HepG2 (cell line): ENCODE measurements around the gene PRSS8. TPM values are rescaled to one million over a fixed set of nuclear protein-coding genes. Genes with fewer than 3 reads are reported as not detected.

Experiments
- ELF4 ChIP-seq: sonication (generic); formaldehyde crosslinking; IDR thresholded peaks from 2 replicates; pipeline ENCODE4 v1.5.0; 2020; ENCODE audit warnings: missing genetic modification reagents, mild to moderate bottlenecking, moderate library complexity, borderline replicate concordance
- HDAC1 ChIP-seq: sonication (generic); formaldehyde crosslinking; IDR thresholded peaks from 2 replicates; pipeline ENCODE4 v1.5.1; 2020; ENCODE audit warnings: mild to moderate bottlenecking, missing genetic modification reagents
- HES4 ChIP-seq: sonication (generic); formaldehyde crosslinking; IDR thresholded peaks from 2 replicates; pipeline ENCODE4 v1.9.0; 2021; ENCODE audit warnings: mild to moderate bottlenecking, missing genetic modification reagents, borderline replicate concordance
- HNRNPL ChIP-seq: fragments of 200-400 bp; formaldehyde crosslinking; IDR thresholded peaks from 2 replicates; pipeline ENCODE4 v1.6.1; 2017; ENCODE audit warnings: mild to moderate bottlenecking, low read depth, low read length
- KLF6 ChIP-seq: IDR thresholded peaks from 2 replicates; pipeline ENCODE4 v1.8.0; 2016; ENCODE audit warnings: missing biosample characterization, missing genetic modification reagents
- MAFG ChIP-seq: sonication (generic); formaldehyde crosslinking; IDR thresholded peaks from 2 replicates; pipeline ENCODE4 v1.5.1; 2020; ENCODE audit warnings: mild to moderate bottlenecking, missing genetic modification reagents
- MEF2D ChIP-seq: sonication (generic); formaldehyde crosslinking; IDR thresholded peaks from 2 replicates; pipeline ENCODE4 v1.5.1; 2020; ENCODE audit warnings: mild to moderate bottlenecking, missing genetic modification reagents
- NR2F6 ChIP-seq, 2 experiments: IDR thresholded peaks; 2 replicates each; pipeline ENCODE4 v1.6.1; 2016; ENCODE audit warnings: antibody characterized with exemption in 1 of 2, mild to moderate bottlenecking in 1 of 2
- PPARG ChIP-seq: conservative IDR thresholded peaks from 2 replicates; pipeline ENCODE4 v1.6.1; 2016; ENCODE audit warnings: missing biosample characterization, missing genetic modification reagents
- TBX3 ChIP-seq: fragments of 450-650 bp; IDR thresholded peaks from 2 replicates; pipeline ENCODE4 v1.6.1; 2017; ENCODE audit warnings: antibody characterized with exemption, mild to moderate bottlenecking, inconsistent platforms, borderline replicate concordance
- ZNF343 ChIP-seq: sonication (generic); formaldehyde crosslinking; IDR thresholded peaks from 2 replicates; pipeline ENCODE4 v1.4.0; 2020; ENCODE audit warnings: mild to moderate bottlenecking, missing genetic modification reagents
- ZNF350 ChIP-seq: sonication (generic); formaldehyde crosslinking; IDR thresholded peaks from 2 replicates; pipeline ENCODE4 v1.4.0; 2020; ENCODE audit warnings: mild to moderate bottlenecking, low read depth, missing genetic modification reagents, borderline replicate concordance
- ZNF572 ChIP-seq: sonication (generic); formaldehyde crosslinking; IDR thresholded peaks from 2 replicates; pipeline ENCODE4 v1.5.1; 2020; ENCODE audit warnings: mild to moderate bottlenecking, missing genetic modification reagents
- ZNF724P ChIP-seq: sonication (generic); formaldehyde crosslinking; IDR thresholded peaks from 2 replicates; pipeline ENCODE4 v1.8.0; 2022; ENCODE audit warnings: missing genetic modification reagents, borderline replicate concordance
- ZNF775 ChIP-seq: sonication (generic); formaldehyde crosslinking; IDR thresholded peaks from 2 replicates; pipeline ENCODE4 v1.4.0; 2020; ENCODE audit warnings: missing genetic modification reagents, mild to moderate bottlenecking, moderate library complexity, borderline replicate concordance
- polyA plus RNA-seq, 8 experiments: library from polyadenylated mRNA; depleted of rRNA in 3 of 8; stranded (reverse) in 7 of 8; unstranded in 1 of 8; fragments of >200 nt; fragmentation: Illumina TruSeq in 4 of 8; extraction: Trizol in 4 of 8; gene quantifications; 2 replicates each; pipeline versions ENCODE4 v1.2.1 to v1.2.3, GENCODE V29; 2011 to 2016; ENCODE audit warnings: low read depth in 4 of 8, missing spikeins in 1 of 8, mixed read lengths in 1 of 8; ENCODE audit not compliant: insufficient read depth in 1 of 8
- total RNA-seq, 5 experiments: library from RNA; depleted of rRNA; stranded (reverse); fragments of >200 nt; fragmentation: Illumina TruSeq; extraction: Trizol; gene quantifications; 2 replicates each; pipeline ENCODE4 v1.2.3, GENCODE V29; 2016; ENCODE audit warnings: low read depth in 1 of 5
- TF ChIP-seq, protein P1 (sequence below): sonication (generic); formaldehyde crosslinking; conservative IDR thresholded peaks from 2 replicates; pipeline ENCODE4 v1.4.0; 2020; ENCODE audit warnings: missing genetic modification reagents
- TF ChIP-seq, protein P2 (sequence below): sonication (generic); formaldehyde crosslinking; IDR thresholded peaks from 2 replicates; pipeline ENCODE4 v1.9.0; 2021; ENCODE audit warnings: missing genetic modification reagents, borderline replicate concordance
- TF ChIP-seq, protein P3 (sequence below): sonication (generic); formaldehyde crosslinking; IDR thresholded peaks from 2 replicates; pipeline ENCODE4 v1.9.0; 2022; ENCODE audit warnings: missing genetic modification reagents, mild to moderate bottlenecking, borderline replicate concordance
- TF ChIP-seq, protein P4 (sequence below): sonication (generic); formaldehyde crosslinking; IDR thresholded peaks from 2 replicates; pipeline ENCODE4 v1.4.0; 2020; ENCODE audit warnings: missing genetic modification reagents, mild to moderate bottlenecking, borderline replicate concordance

PRSS8 gene
- total and polyA plus RNA-seq, 2 of the 13 experiments (the other 11 are each of a cell fraction or from before 2014, with no cell fraction given), result 2.6 to 7.2 TPM

DNA sequence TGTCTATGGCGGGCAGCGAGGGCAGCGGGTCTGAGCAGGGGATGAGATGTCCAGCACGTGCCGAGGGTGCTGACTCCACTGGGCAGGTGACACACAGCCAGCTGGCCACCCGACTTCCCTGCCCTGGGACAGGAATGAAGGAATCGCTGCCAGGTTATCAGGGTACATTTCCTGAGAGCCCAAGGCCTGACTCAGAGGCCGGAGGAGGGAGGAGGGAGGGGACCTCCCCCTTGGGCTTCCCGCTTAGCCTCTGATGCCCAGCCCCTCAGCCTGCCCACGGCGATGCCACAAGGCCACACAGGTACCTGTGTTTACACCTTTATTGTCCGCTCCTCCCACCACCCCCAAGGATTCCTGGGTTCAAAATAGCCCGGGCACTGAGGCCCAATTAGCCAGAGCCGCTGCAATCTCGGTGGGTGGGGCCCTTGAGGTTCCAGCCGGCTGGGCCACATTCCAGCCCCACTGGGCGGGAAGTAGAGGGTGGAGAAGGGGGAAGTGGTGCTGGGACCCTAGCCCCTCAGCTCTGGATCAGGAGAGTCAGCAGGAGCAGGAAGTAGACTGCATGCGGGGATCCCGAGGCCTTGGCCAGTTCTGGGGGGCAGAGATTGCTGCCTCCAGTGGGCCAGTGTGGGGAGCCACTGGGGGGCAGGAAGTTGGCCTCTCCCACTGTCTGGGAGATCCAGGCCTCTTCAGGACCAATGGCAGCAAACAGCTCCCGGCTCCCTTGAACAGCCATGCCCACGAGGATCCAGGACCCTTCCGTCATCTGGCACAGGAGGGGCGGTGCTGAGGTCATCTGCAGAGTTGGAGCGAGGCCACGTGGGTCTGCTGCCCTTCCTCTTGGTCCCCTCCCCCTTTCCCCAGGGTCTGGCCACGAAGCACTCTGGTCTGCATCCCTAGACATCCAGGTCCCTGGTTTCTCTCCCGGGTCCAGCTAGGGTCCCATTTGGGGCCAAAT is 3.4 kb upstream of the PRSS8 start (continued):
- TF ChIP-seq, protein P1, sequence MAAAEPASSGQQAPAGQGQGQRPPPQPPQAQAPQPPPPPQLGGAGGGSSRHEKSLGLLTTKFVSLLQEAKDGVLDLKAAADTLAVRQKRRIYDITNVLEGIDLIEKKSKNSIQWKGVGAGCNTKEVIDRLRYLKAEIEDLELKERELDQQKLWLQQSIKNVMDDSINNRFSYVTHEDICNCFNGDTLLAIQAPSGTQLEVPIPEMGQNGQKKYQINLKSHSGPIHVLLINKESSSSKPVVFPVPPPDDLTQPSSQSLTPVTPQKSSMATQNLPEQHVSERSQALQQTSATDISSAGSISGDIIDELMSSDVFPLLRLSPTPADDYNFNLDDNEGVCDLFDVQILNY (CRISPR knock-in tag), result 0 out of 2 replicates have a peak, but pooled peaks have one; percentile 43
- TF ChIP-seq KLF6 (CRISPR knock-in tag), result 0 out of 2 replicates have a peak, but pooled peaks have one; percentile 22
- 0 out of 2 replicates have a peak, but pooled peaks have one; percentile 33 for TF ChIP-seq ZNF350 (CRISPR knock-in tag)
- TF ChIP-seq HES4 (CRISPR knock-in tag), result peak; percentile 49; the same call in 1 of the 2 replicates
- TF ChIP-seq, protein P2, sequence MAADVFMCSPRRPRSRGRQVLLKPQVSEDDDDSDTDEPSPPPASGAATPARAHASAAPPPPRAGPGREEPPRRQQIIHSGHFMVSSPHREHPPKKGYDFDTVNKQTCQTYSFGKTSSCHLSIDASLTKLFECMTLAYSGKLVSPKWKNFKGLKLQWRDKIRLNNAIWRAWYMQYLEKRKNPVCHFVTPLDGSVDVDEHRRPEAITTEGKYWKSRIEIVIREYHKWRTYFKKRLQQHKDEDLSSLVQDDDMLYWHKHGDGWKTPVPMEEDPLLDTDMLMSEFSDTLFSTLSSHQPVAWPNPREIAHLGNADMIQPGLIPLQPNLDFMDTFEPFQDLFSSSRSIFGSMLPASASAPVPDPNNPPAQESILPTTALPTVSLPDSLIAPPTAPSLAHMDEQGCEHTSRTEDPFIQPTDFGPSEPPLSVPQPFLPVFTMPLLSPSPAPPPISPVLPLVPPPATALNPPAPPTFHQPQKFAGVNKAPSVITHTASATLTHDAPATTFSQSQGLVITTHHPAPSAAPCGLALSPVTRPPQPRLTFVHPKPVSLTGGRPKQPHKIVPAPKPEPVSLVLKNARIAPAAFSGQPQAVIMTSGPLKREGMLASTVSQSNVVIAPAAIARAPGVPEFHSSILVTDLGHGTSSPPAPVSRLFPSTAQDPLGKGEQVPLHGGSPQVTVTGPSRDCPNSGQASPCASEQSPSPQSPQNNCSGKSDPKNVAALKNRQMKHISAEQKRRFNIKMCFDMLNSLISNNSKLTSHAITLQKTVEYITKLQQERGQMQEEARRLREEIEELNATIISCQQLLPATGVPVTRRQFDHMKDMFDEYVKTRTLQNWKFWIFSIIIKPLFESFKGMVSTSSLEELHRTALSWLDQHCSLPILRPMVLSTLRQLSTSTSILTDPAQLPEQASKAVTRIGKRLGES (CRISPR knock-in tag), result no peak
- 0 out of 2 replicates have a peak, but pooled peaks have one; percentile 29 for TF ChIP-seq HNRNPL
- TF ChIP-seq ZNF572 (CRISPR knock-in tag), result 0 out of 2 replicates have a peak, but pooled peaks have one; percentile 38
- TF ChIP-seq ZNF343 (CRISPR knock-in tag), result no peak
- TF ChIP-seq MEF2D (CRISPR knock-in tag), result 0 out of 2 replicates have a peak, but pooled peaks have one; percentile 22
- no peak for TF ChIP-seq ELF4 (CRISPR knock-in tag)
- TF ChIP-seq, protein P3, sequence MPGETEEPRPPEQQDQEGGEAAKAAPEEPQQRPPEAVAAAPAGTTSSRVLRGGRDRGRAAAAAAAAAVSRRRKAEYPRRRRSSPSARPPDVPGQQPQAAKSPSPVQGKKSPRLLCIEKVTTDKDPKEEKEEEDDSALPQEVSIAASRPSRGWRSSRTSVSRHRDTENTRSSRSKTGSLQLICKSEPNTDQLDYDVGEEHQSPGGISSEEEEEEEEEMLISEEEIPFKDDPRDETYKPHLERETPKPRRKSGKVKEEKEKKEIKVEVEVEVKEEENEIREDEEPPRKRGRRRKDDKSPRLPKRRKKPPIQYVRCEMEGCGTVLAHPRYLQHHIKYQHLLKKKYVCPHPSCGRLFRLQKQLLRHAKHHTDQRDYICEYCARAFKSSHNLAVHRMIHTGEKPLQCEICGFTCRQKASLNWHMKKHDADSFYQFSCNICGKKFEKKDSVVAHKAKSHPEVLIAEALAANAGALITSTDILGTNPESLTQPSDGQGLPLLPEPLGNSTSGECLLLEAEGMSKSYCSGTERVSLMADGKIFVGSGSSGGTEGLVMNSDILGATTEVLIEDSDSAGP (CRISPR knock-in tag), result peak; percentile 75
- no peak for TF ChIP-seq NR2F6 (IDR thresholded peaks at IDR 0.05)
- peak; percentile 30; the same call in 1 of the 2 replicates for TF ChIP-seq NR2F6 (CRISPR knock-in tag; IDR thresholded peaks at IDR 0.05)
- peak; percentile 28; the same call in 1 of the 2 replicates for TF ChIP-seq MAFG (CRISPR knock-in tag)
- no peak for TF ChIP-seq TBX3
- TF ChIP-seq ZNF775 (CRISPR knock-in tag), result no peak
- no peak for TF ChIP-seq ZNF724P
- TF ChIP-seq HDAC1, result peak; percentile 54
- TF ChIP-seq PPARG (CRISPR knock-in tag), result no peak
- TF ChIP-seq, protein P4, sequence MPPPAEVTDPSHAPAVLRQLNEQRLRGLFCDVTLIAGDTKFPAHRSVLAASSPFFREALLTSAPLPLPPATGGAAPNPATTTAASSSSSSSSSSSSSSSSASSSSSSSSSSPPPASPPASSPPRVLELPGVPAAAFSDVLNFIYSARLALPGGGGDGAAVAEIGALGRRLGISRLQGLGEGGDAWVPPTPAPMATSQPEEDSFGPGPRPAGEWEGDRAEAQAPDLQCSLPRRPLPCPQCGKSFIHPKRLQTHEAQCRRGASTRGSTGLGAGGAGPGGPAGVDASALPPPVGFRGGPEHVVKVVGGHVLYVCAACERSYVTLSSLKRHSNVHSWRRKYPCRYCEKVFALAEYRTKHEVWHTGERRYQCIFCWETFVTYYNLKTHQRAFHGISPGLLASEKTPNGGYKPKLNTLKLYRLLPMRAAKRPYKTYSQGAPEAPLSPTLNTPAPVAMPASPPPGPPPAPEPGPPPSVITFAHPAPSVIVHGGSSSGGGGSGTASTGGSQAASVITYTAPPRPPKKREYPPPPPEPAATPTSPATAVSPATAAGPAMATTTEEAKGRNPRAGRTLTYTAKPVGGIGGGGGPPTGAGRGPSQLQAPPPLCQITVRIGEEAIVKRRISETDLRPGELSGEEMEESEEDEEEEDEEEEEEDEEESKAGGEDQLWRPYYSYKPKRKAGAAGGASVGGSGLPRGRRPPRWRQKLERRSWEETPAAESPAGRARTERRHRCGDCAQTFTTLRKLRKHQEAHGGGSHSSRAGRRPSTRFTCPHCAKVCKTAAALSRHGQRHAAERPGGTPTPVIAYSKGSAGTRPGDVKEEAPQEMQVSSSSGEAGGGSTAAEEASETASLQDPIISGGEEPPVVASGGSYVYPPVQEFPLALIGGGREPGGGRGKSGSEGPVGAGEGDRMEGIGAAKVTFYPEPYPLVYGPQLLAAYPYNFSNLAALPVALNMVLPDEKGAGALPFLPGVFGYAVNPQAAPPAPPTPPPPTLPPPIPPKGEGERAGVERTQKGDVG (CRISPR knock-in tag), result peak; percentile 74; the same call in 1 of the 2 replicates
